Activated effector memory CD4-positive, alpha-beta T cell treated with Interleukin-2 at 50 U/mL for 16 hours (primary cell): ENCODE results near the gene RFC5.
A peak's percentile ranks its signal among the peaks of the same experiment; 100 is the strongest.
"Not testable (repeated sequence)": the region's sequence is repeated elsewhere in the genome, so short reads cannot be mapped to it uniquely, and the experiment has no call there.

Source experiments
- DNase-seq: peaks from one replicate; pipeline ENCODE4 v3.0.0-alpha.2; 2020

RFC5 gene

GRCh38 chr12:118016424-118017264 lies at the start of gene RFC5:
TSS of gene RFC5 (plus strand) at chr12:118016703. CDS start at chr12:118016828, 125 bp downstream.
- peak; percentile 96 for DNase-seq

- DNase-seq: no peak
Measured at GRCh38 chr12:117967043-117967442, 49.5 kb upstream of the RFC5 start.

DNA sequence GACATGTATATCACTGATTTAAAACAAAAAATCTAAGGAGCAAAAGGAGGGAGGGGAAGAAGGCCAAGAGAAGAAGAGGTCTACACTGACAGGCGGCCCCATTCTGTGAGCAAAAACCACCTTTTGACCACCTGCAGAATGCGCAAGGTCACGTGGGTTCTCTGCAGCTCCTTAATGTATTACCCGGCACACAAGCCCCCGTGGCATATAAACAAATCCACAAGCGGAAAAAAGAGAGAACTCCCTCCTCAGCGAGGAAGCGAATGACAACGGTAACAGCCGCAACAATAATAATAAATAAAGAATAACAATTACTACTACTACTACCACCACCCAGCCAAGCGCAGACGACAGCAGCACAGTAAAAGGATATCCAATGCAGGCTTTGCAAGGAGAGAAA lies 49.0 kb upstream of the RFC5 start:
- DNase-seq: no peak

- no peak for DNase-seq
Measured at GRCh38 chr12:117968151-117968789, 48.2 kb upstream of the RFC5 start.

- peak; percentile 0 for DNase-seq
Measured at GRCh38 chr12:117968826-117969659, 47.5 kb upstream of the RFC5 start, which contains the start of gene KSR2. TSS of gene KSR2 (minus strand) at chr12:117968990. CDS start at chr12:117968255, 735 bp downstream.

GRCh38 chr12:117970334-117970733 lies 46.2 kb upstream of the RFC5 start:
- no peak for DNase-seq

GRCh38 chr12:117972301-117972700 lies 44.2 kb upstream of the RFC5 start:
- DNase-seq: no peak

DNA sequence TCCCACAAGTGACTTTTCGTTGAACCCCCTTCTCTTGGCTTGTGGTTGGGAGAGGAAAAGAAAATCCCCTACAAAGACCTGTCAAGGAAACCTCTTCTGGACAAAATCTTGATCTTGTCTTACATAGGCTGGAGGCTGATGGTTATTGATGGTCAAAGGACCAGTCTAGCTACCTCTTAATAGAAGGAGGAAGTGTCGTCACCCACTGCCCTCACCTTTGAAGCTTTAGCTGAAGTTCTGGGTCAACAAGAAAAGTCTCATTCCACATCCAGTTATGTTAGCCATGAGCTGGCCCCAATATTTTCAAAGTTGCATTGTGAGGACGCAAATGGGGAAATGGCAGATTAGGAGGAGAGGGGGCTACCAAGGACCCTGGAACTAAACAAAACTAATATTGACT lies 41.5 kb upstream of the RFC5 start:
- no peak for DNase-seq

DNA sequence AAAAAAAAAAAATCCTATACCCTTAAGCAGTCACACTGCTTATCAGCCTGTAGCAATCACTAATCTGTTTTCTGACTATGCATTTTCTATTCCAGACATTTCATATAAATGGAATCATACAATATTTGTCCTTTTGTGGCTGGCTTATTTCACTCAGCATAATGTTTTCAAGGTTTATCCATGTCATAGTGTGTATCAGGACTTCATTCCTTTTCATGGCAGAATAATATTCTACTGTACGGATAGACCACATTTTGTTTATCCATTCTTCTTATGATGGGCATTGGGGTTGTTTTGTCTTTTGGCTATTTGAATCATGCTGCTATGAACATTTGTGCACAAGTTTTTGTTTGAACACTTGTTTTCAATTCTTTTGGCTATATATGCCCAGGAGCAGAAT lies 39.1 kb upstream of the RFC5 start:
- DNase-seq: no peak

- no peak for DNase-seq
Measured at GRCh38 chr12:117980616-117981015, 35.9 kb upstream of the RFC5 start.

DNA sequence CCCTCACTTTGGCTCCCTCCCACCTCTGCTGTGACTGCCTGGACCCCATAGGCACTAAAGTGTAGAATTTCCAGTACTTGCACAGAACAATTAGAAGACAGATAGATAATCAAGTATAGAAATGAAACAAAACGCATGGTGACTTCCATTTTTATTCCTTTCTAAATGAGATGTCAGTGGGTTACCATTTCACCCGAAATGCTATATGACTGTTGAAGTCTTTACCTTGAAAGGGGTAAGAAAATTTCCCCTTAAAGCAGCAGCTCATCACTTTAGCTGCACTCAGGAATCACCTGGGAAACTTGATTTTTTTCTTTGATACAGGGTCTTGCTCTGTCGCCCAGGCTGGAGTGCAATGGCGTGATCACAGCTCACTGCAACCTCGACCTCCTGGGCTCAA lies 35.2 kb upstream of the RFC5 start:
- DNase-seq: no peak

- DNase-seq: no peak
Measured at GRCh38 chr12:117985182-117985581, 31.3 kb upstream of the RFC5 start.

GRCh38 chr12:117986705-117987469 lies 29.6 kb upstream of the RFC5 start:
- DNase-seq: no peak

- DNase-seq: no peak
Measured at GRCh38 chr12:117994551-117995438, 21.7 kb upstream of the RFC5 start.

DNA sequence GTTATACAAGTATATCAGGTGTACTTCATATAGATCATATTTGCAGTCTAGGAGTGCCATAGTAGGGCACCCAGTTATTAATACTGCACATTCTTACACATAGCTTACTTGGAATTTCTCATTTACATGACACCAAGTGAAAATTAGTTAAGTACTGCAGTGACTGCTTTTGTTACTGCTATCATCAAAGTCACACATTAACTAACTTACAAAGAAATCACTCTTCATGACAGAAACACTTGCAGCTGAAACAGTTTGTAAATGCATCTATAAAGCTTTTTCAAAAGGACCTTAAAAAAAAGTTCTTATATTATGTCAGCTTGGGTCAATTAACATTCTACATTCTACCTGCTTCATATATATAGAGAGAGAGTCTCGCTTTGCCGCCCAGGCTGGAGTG lies 17.8 kb upstream of the RFC5 start:
- DNase-seq: no peak

DNA sequence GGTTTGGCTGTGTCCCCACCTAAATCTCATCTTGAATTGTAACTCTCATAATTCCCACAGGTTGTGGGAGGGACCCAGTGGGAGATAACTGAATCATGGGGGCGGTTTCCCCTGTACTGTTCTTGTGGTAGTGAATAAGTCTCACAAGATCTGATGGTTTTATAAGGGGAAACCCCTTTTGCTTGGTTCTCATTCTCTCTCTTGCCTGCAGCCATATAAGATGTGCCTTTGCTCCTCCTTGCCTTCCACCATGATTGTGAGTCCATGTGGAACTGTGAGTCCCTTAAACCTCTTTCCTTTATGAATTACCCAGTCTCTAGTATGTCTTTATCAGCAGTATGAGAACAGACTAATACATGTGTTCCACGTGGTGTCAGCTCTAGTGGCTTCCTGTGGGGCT lies 16.7 kb upstream of the RFC5 start:
- not testable (repeated sequence) for DNase-seq

DNA sequence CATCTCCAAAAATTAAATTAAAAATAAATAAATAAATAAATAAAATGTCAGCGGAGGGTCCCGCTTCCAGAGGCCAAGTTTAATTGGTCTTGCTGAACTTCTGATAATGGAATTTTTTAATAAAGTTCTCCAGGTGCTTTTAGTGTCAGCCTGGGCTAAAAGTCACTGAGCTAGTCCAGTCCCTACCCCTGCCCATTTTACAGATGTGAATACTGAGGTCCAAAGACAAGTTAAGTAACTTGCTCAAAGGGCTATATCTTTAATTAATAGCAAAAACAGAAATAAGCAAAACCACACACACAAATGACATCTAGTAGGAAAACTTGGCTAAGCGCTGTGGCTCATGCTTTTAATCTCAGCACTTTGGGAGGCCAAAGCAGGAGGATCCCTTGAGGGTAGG lies 5.6 kb upstream of the RFC5 start:
- DNase-seq: no peak

- DNase-seq: no peak
Measured at GRCh38 chr12:118011377-118011776, 5.1 kb upstream of the RFC5 start.

- no peak for DNase-seq
Measured at GRCh38 chr12:118011961-118012360, 4.5 kb upstream of the RFC5 start.

- DNase-seq: no peak
Measured at GRCh38 chr12:118013283-118013682, 3.2 kb upstream of the RFC5 start.

DNA sequence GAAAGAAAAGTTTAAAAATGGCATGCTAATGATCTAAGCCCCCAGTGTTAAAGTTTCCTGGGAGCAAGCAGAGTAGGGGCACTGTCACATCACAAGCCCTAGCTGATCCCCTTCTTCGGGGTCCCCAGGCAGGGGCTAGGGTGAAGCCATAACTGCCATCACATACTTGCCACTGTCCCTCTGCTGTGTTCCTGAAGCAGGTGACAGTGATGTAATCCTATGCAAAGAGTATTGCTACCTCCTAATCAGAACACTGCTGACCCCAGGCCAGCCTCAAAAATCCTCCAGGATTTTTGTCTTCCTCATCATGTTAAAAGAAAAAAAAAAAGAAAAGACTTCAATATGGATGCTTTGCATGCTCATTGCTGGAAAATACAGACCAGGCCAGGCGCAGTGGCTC lies 1.2 kb upstream of the RFC5 start:
- DNase-seq: no peak

- no peak for DNase-seq
Measured at GRCh38 chr12:118015944-118016343, 559 bp upstream of the RFC5 start.
